Epithelial cell of esophagus (primary cell): ENCODE data around the gene B4GALNT4.

Source experiments
- DNase-seq: peaks from one replicate; pipeline ENCODE4 v3.0.0; 2010; ENCODE audit warnings: low read depth
- H3K4me3 ChIP-seq: 2 replicates; pipeline ENCODE4 v1.5.1; 2011; ENCODE audit warnings: mild to moderate bottlenecking, low read length, control low read depth
- TF ChIP-seq, protein P1 (sequence below): IDR thresholded peaks from 2 replicates; pipeline ENCODE4 v1.5.1; 2011; ENCODE audit warnings: low read depth, mild to moderate bottlenecking, low read length, control low read depth, inconsistent platforms; ENCODE audit not compliant: insufficient read depth; ENCODE audit errors: missing control alignments

The B4GALNT4 gene

GRCh38 chr11:371051-371450 lies 1.8 kb downstream of the B4GALNT4 start:
- TF ChIP-seq, protein P1, sequence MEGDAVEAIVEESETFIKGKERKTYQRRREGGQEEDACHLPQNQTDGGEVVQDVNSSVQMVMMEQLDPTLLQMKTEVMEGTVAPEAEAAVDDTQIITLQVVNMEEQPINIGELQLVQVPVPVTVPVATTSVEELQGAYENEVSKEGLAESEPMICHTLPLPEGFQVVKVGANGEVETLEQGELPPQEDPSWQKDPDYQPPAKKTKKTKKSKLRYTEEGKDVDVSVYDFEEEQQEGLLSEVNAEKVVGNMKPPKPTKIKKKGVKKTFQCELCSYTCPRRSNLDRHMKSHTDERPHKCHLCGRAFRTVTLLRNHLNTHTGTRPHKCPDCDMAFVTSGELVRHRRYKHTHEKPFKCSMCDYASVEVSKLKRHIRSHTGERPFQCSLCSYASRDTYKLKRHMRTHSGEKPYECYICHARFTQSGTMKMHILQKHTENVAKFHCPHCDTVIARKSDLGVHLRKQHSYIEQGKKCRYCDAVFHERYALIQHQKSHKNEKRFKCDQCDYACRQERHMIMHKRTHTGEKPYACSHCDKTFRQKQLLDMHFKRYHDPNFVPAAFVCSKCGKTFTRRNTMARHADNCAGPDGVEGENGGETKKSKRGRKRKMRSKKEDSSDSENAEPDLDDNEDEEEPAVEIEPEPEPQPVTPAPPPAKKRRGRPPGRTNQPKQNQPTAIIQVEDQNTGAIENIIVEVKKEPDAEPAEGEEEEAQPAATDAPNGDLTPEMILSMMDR = no peak
- H3K4me3 ChIP-seq = no peak overlapping the region
- DNase-seq = no peak

GRCh38 chr11:371716-372590 lies 2.7 kb downstream of the B4GALNT4 start:
- no peak for DNase-seq
- H3K4me3 ChIP-seq = no peak overlapping the region
- TF ChIP-seq, protein P1 = no peak

DNA sequence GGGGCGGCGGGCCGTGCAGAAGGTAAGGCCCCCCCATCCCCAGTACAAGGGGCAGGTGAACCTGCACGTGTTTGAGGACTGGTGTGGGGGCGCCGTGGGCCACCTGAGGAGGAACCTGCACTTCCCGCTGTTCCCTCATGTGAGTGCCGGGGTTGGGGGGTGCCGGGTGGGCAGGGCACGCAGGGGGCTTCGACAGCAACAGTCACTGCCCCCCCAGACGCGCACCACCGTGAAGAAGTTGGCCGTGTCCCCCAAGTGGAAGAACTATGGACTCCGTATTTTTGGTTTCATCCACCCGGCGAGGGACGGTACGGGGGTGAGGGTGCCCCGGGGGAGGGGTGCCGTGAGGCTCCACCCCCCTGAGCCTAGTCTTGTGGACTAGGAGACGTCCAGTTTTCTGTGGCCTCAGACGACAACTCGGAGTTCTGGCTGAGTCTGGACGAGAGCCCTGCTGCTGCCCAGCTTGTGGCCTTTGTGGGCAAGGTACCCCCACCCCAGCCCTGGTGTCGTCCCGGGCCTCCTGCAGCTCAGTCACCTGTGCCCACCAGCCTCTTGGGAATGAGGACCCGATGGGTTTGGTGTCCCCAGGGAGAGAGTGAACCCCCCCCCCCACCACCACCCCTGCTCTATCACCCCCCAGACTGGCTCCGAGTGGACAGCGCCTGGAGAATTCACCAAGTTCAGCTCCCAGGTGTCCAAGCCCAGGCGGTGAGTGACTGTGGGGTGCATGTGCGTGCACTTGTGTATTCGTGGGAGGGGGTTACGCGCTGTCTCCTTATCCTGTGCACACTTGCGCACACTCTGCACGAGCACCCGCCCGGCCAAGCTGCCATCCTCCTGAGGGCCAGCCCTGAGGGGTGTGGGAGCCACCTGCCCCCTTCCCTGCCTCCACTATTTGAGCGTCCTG lies 3.8 kb downstream of the B4GALNT4 start:
- no peak overlapping the region for H3K4me3 ChIP-seq
- TF ChIP-seq, protein P1 = no peak
- DNase-seq = no peak

DNA sequence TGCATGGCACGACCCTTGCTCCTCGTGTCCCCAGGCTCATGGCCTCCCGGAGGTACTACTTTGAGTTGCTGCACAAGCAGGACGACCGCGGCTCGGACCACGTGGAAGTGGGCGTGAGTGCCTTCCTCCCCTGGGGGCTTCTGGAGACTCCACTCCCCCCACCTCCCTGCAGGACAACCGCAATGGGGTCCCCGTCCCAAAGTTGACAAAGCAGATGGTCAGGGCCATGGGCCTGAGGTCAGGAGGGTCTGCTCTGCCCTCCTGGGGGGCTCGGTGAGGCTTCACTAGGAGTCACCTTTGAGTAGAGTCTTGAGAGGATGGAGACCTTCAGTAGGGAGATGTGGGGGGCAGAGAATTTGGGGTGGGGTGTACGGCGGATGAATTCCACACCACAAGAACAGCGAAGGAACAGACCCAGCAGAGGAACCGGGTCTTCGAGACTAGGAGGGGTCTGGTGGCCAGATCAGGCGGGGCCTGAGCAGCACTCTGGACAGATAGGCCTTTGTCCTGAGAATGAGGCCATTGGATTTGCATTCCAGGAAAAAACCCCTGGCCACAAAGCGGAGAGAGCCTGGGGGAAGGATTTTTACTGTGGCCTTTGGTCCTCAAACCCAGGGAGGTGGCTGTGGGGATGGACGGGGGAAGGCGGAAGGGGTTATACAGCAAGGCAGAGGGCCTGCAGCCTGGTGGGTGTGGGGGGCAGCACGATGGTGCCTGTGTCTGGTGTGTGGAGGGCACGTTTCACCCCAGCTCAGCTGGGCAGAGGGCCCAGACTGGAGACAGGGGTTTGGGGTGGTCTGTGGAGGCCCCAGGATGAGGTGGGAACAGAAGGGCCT lies 4.6 kb downstream of the B4GALNT4 start:
- no peak overlapping the region for H3K4me3 ChIP-seq
- DNase-seq = no peak
- TF ChIP-seq, protein P1 = no peak

DNA sequence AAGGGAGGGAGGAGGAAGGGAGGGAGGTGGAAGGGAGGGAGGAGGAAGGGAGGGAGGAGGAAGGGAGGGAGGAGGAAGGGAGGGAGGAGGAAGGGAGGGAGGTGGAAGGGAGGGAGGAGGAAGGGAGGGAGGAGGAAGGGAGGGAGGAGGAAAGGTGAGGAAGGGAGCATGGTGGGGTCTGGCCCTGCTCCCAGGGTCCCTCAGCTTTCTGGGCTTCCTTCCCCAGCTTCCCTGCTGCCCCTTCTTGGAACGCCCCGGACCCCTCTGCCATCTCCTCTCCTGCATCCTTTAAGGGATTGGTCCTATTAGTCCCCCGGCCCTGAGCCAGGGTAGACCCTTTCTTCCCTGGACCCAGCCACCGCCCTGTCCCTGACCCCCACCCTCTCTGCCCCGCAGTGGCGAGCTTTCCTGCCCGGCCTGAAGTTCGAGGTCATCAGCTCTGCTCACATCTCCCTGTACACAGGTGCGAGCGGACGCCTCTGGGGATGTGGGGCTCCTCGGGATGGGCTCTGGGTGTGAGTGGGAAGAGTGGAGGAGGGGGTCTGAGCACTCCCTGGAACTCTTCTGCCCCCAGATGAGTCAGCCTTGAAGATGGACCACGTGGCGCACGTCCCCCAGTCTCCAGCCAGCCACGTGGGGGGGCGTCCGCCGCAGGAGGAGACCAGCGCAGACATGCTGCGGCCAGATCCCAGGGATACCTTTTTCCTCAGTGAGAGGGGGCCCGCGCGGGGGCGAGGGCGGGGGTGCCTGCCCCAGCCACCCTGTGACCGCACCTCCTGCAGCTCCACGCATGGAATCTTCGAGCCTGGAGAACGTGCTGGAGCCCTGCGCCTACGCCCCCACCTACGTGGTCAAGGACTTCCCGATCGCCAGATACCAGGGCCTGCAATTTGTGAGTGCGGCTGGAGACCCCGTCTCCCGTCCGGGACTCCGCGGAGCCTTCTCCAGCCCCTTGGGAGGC lies 6.0 kb downstream of the B4GALNT4 start:
- TF ChIP-seq, protein P1 = no peak
- no peak for DNase-seq
- no peak overlapping the region for H3K4me3 ChIP-seq
